ENCODE data around the gene CKM.
A peak's percentile ranks its signal among the peaks of the same experiment; 100 is the strongest.

CKM gene
- total RNA-seq, result 0 reads per million in 2 donors

DNA sequence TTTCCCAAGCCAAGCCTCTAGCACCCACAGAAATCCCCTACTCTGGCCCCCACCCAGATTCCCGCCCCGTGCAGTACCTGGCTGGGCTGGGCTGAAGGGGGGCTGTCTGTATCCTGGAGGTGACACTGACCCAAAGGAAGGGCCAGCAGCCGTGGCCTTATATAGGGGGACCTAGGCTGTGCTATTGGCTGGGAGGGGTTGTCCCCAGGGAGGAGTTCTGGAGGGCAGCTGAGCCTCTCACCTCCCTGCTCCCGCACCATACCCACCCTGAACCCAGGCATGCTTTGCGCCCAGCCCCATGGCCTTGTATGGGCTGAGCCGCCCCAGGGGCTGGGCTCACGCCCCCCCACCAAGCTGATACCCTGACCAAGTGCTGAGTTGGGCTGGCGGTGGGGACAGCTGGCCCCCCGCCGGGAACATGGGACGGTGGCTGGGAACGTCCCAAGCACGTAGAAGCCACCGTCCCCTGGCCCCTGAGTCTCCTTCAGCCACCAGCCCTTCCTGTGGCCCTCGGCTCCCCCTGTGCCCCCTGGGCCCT lies at the start of gene CKM:
Gene CKM (minus strand): TSS at position 132 of the 538 bp plus-strand sequence. CDS start 3,162 bp downstream, outside the sequence.
- DNase-seq, result no peak

DNA sequence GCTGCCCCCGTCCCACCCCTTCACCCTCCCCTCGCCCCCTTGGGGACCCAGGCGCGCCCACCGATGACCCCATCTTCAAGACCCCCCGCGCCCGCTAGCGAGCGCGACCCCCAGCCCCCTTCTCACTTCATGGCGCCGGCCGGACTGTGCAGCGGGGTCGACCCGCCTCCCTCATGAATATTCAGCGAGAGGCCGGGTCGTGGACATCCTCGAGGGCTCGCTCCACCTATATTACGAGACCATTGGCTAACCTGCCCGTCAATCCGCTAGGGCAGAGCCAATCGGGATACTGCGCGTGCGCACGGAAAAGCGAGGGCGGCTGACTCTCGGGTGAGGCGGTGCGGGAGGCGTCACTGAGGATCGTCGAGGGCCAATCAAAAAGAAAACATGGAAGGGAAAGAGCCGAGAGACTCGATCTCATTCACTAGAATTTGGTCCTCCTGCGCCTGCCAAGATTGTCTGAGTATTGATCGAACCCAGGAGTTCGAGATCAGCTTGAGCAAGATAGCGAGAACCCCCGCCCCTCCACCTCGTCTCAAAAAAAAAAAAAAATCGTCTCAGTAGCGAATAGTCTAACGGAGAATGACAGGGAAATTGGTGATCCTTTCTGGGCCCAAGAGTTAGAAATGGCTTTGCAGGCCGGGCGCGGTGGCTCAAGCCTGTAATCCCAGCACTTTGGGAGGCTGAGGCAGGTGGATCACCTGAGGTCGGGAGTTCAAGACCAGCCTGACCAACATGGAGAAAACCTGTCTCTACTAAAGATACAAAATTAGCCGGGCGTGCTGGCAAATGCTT lies 47.9 kb upstream of the CKM start, which contains the start of gene ERCC2:
Gene ERCC2 (minus strand): TSS at position 164 of the 795 bp plus-strand sequence. CDS start 33 bp downstream, at position 131.
- DNase-seq, result peak; percentile 97 to 100 (median 99)

- DNase-seq, result no peak
Observed at GRCh38 chr19:45368737-45369340, 46.2 kb upstream of the CKM start.

DNA sequence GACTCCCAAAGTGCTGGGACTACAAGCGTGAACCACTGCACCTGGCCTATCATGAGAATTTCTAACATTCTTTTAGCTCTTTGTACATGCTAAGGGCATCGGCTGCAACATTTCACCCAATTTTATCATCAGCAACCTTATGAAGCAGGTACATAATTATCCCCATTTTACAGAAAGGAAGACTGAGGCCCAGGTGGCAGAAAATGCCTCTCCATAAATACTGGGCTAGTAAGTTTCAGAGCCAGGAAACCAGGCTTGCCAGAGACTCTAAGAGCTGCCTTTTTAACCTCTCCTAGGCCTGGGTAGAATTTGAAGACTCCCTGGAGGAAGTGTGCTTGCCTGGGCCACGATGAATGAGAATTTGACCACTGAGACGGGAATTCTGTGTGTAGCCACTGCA lies 45.5 kb upstream of the CKM start:
- DNase-seq, result no peak

- no peak for DNase-seq
Observed at GRCh38 chr19:45364696-45365095, 42.0 kb upstream of the CKM start.

DNA sequence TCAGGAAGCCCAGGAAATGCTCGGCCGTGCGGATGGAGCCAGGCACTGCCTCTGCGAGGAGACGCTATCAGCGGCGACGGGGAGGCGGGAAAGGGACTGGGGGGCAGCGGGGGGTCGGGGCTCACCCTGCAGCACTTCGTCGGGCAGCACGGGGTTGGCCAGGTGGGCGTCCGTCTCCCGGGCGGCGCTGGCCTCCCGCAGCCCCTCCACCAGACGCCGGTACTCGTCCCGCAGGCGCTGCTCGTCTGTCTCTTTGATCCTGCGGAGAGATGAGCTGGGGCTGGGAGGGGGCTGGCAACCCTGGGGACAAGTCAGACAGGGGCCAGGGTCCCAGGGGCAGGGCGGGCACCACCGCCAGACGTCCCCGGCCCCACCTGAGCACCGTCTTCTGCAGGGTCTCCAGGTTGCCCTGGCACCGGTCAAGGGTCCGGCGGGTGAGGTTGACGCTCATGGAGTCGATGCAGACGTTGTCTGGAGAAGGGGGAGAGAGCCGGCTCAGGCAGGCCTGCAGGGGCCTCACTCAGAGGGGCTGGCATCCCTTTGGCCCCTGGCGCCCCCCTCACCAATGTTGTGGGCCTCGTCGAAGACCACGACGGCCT lies 41.3 kb upstream of the CKM start:
- DNase-seq, result no peak

GRCh38 chr19:45362291-45362690 lies 39.6 kb upstream of the CKM start:
- no peak for DNase-seq

- DNase-seq, result no peak
Observed at GRCh38 chr19:45361608-45362007, 38.9 kb upstream of the CKM start.

- DNase-seq, result no peak
Observed at GRCh38 chr19:45358213-45358792, 35.6 kb upstream of the CKM start.

DNA sequence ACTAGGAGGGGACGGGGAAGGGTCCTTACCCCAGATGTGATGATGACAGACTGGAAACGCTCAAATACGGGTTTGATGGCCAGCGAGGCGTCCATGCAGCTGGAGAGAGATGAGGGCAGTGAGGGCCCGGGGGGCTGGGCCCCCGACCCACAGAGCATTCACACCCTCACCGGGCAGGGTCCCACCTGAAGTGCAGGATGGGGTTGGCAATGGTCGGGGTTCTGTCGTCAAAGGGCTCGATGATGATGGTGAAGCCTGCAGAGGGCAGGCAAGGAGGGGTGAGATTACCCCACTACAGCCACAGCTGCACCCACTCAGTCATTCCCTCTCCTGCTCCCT lies 34.7 kb upstream of the CKM start:
- DNase-seq, result no peak

GRCh38 chr19:45356760-45357444 lies 34.2 kb upstream of the CKM start:
- no peak for DNase-seq

DNA sequence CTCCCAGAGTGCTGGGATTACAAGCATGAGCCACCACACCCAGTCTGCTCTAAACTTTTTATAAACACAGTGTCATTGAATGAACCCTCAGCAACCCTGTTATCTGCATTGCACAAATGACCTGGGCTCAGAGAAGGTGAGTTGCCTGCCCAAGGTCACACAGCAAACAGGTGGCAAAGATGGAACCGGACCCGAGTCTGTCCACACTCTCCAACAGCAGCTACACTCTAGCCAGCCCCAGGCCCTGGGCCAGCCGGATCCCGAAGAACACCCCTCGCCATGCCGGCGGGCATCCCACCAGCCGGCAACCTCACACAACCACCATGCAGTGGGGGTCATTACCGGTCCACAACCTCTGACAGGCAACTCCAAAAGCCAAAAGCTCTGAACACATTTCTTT lies 33.2 kb upstream of the CKM start:
- DNase-seq, result no peak

GRCh38 chr19:45355402-45355801 lies 32.7 kb upstream of the CKM start:
- no peak for DNase-seq

- no peak for DNase-seq
Observed at GRCh38 chr19:45354241-45354842, 31.7 kb upstream of the CKM start.

GRCh38 chr19:45352914-45353796 lies 30.5 kb upstream of the CKM start:
- DNase-seq, result no peak

DNA sequence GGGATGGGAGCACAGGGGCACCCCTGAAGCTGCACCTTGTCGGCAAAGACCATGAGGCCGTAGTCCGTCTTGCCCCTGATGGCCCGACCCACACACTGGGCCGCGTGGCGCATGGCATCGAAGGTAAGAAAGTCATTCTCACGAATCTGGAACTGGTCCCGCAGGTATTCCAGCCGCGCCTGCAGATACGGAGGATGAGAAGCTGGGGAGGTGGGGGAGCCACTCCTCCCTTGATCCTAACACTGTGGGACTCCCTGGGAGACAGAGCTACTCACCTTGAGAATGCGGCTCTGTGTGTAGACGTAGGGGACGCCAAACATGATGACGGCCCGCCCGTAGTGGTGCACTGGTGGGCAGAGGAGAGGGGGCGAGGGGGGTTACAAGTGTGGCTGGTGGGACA lies 29.8 kb upstream of the CKM start:
- no peak for DNase-seq

- DNase-seq, result no peak
Observed at GRCh38 chr19:45352062-45352461, 29.4 kb upstream of the CKM start.

DNA sequence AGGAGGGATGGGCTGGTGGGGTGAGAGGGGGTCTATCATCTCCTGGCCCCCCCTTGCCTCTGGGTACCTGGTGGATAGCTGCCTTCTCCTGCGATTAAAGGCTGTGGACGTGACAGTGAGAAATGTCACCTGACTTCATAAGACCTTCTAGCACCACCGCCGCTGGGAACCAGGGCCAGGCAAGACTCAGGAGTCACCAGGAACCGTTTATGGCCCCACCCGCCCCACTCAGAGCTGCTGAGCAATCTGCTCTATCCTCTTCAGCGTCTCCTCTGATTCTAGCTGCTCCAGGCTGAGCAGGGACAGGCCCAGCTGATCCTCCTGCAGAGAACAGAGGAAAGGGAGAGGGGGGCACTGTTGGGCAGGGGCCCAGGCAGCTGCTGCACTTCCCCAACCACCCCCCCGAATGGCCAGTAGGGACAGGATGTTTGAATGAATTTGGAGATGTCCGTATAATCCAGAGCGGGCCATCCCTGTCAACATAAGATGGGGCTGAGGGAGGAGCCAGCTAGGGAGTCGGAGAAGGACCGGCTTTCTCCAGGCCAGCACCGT lies 28.8 kb upstream of the CKM start:
- no peak for DNase-seq

DNA sequence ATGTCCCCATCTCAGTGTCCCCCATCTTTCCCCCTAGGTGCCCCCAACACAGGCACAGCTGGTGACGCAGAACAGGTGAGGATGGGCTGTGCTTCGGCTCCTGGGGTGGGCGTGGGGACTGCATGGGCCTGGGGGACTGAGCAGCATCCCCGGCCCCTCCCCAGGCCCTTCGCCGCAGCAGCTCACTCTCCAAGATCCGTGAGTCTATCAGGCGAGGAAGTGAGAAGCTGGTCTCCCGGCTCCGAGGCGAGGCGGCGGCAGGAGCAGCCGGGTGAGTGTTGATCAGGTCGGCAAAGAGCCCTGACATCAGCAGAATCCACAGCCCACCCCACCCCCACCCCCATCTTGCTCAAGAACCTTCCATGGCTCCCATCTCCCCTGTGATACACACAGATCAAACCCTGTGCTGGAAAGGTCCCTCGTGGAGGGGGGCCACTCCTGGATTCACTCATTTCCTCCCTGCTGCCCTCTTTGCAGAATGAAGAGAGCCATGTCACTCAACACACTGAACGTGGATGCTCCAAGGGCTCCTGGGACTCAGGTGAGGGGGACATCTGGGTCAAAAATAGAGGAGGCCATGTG lies 27.9 kb upstream of the CKM start:
- DNase-seq, result no peak

- DNase-seq, result no peak
Observed at GRCh38 chr19:45349430-45349941, 26.8 kb upstream of the CKM start.

- DNase-seq, result no peak
Observed at GRCh38 chr19:45349126-45349415, 26.4 kb upstream of the CKM start.
